ENCODE data around the gene PRSS50. TPM values are rescaled to one million over a fixed set of nuclear protein-coding genes. Genes with fewer than 3 reads are reported as not detected.

PRSS50 gene
- total RNA-seq, 1 experiment from 2014 or later, result not detected

- Histone ChIP-seq H3K4me3 (ENCODE audit: low read depth, low read length) (no peak overlapping the region), H3K36me3 (ENCODE audit: control insufficient read depth, insufficient read depth, low read length) (no peaks in the 10 kb centered on the region), H3K27me3 (replicated peaks; ENCODE audit: control insufficient read depth, insufficient read depth, low read length) (no peaks in the 10 kb centered on the region; the same call in 1 of the 2 replicates), H3K4me1 (no peaks in the 10 kb centered on the region), H3K9me3 (no peaks in the 10 kb centered on the region)
- ChIA-PET POLR2A (interaction anchor here (0.6 kb wide), 1 partner anchor 19 kb away, joined by 3 read pairs; no protein-coding TSS in a partner anchor), CTCF (no interaction called here)
- TF ChIP-seq CTCF (IDR thresholded peaks at IDR 0.05; ENCODE audit: insufficient read depth in 1 of 2, low read depth in 1 of 2, low read length in 1 of 2, severe bottlenecking in 1 of 2, unreplicated experiment in 1 of 2), result no peak
- intact Hi-C loops (cut with micrococcal nuclease; ENCODE audit: unreplicated experiment), result no loop called here
- BruUV-seq (replicated peaks), result no TSS peak
- H3K27me3 Mint-ChIP-seq (ENCODE audit: insufficient read depth, unreplicated experiment), result peaks cover 6% of the 10 kb centered on the region
- H3K9me3 Mint-ChIP-seq (ENCODE audit: unreplicated experiment), result no peaks in the 10 kb centered on the region
- no peaks in the 10 kb centered on the region for H3K4me1 Mint-ChIP-seq (ENCODE audit: low read depth, unreplicated experiment)
- H3K27ac Mint-ChIP-seq (ENCODE audit: unreplicated experiment), result no peak overlapping the region
- H3K36me3 Mint-ChIP-seq (ENCODE audit: insufficient read depth, unreplicated experiment), result no peaks in the 10 kb centered on the region
- no peak overlapping the region for H3K4me3 Mint-ChIP-seq (ENCODE audit: unreplicated experiment)
- DNase-seq, result no peak
Observed at GRCh38 chr3:46700772-46701171, 16.9 kb downstream of the PRSS50 start.

- BruUV-seq (replicated peaks), result no TSS peak
- no peak for DNase-seq
- CTCF ChIA-PET, result no interaction called here
- Mint-ChIP-seq H3K36me3 (ENCODE audit: insufficient read depth, unreplicated experiment) (peaks cover under 1% of the 10 kb centered on the region), H3K4me3 (ENCODE audit: unreplicated experiment) (no peak overlapping the region), H3K27ac (ENCODE audit: unreplicated experiment) (no peak overlapping the region), H3K4me1 (ENCODE audit: low read depth, unreplicated experiment) (no peaks in the 10 kb centered on the region), H3K9me3 (ENCODE audit: unreplicated experiment) (no peaks in the 10 kb centered on the region), H3K27me3 (ENCODE audit: insufficient read depth, unreplicated experiment) (peaks cover 6% of the 10 kb centered on the region)
- POLR2A ChIA-PET, result interaction anchor here (0.6 kb wide), 2 partner anchors 20 to 196 kb away, joined by 3 read pairs; no protein-coding TSS in a partner anchor
- no peak for TF ChIP-seq CTCF (IDR thresholded peaks at IDR 0.05; ENCODE audit: insufficient read depth in 1 of 2, low read depth in 1 of 2, low read length in 1 of 2, severe bottlenecking in 1 of 2, unreplicated experiment in 1 of 2)
- intact Hi-C loops (cut with micrococcal nuclease; ENCODE audit: unreplicated experiment), result loop anchor here (10.0 kb wide), 1 partner anchor 115 kb away; no protein-coding TSS in a partner anchor
- Histone ChIP-seq H3K4me1 (no peaks in the 10 kb centered on the region), H3K36me3 (ENCODE audit: control insufficient read depth, insufficient read depth, low read length) (no peaks in the 10 kb centered on the region), H3K4me3 (ENCODE audit: low read depth, low read length) (no peak overlapping the region), H3K9me3 (no peaks in the 10 kb centered on the region), H3K27me3 (replicated peaks; ENCODE audit: control insufficient read depth, insufficient read depth, low read length) (no peaks in the 10 kb centered on the region; the same call in 1 of the 2 replicates)
Observed at GRCh38 chr3:46699676-46700523, 17.8 kb downstream of the PRSS50 start.

GRCh38 chr3:46695962-46696894 lies 21.4 kb downstream of the PRSS50 start:
- no peak overlapping the region for H3K27ac Mint-ChIP-seq (ENCODE audit: unreplicated experiment)
- H3K27me3 Mint-ChIP-seq (ENCODE audit: insufficient read depth, unreplicated experiment), result no peaks in the 10 kb centered on the region
- no peak overlapping the region for H3K4me3 Mint-ChIP-seq (ENCODE audit: unreplicated experiment)
- peaks cover 9% of the 10 kb centered on the region; the same call in 1 of the 2 replicates for H3K4me1 ChIP-seq
- H3K36me3 ChIP-seq (ENCODE audit: control insufficient read depth, insufficient read depth, low read length), result no peaks in the 10 kb centered on the region
- intact Hi-C loops (cut with micrococcal nuclease; ENCODE audit: unreplicated experiment), result loop anchor here (10.0 kb wide), 1 partner anchor 111 kb away; no protein-coding TSS in a partner anchor
- peaks cover 16% of the 10 kb centered on the region for H3K4me1 Mint-ChIP-seq (ENCODE audit: low read depth, unreplicated experiment)
- no peak for DNase-seq
- POLR2A ChIA-PET, result no interaction called here
- CTCF ChIA-PET, result interaction anchor here (0.5 to 1.0 kb wide), 3 partner anchors 76 to 557 kb away, joined by 3 to 13 read pairs (median 5); no protein-coding TSS in a partner anchor
- no peaks in the 10 kb centered on the region for H3K9me3 ChIP-seq
- H3K9me3 Mint-ChIP-seq (ENCODE audit: unreplicated experiment), result no peaks in the 10 kb centered on the region
- TF ChIP-seq CTCF (IDR thresholded peaks at IDR 0.05; ENCODE audit: insufficient read depth in 1 of 2, low read depth in 1 of 2, low read length in 1 of 2, severe bottlenecking in 1 of 2, unreplicated experiment in 1 of 2), result no peak
- no peak overlapping the region for H3K4me3 ChIP-seq (ENCODE audit: low read depth, low read length)
- no peaks in the 10 kb centered on the region for H3K27me3 ChIP-seq (replicated peaks; ENCODE audit: control insufficient read depth, insufficient read depth, low read length)
- H3K36me3 Mint-ChIP-seq (ENCODE audit: insufficient read depth, unreplicated experiment), result peaks cover 9% of the 10 kb centered on the region
- BruUV-seq (replicated peaks), result no TSS peak
